GM19468 (cell line): ENCODE results near the gene HLF.

Experiments
- ATAC-seq: cut with Tn5 transposase; IDR thresholded peaks from one replicate; pipeline ENCODE4 v1.9.1; 2021; ENCODE audit warnings: mild to moderate bottlenecking, moderate library complexity, moderate number of reproducible peaks; ENCODE audit not compliant: unreplicated experiment; ENCODE audit errors: extremely low read depth

Gene HLF

GRCh38 chr17:55304171-55304859 is 39.6 kb downstream of the HLF start:
- ATAC-seq, result no peak

DNA sequence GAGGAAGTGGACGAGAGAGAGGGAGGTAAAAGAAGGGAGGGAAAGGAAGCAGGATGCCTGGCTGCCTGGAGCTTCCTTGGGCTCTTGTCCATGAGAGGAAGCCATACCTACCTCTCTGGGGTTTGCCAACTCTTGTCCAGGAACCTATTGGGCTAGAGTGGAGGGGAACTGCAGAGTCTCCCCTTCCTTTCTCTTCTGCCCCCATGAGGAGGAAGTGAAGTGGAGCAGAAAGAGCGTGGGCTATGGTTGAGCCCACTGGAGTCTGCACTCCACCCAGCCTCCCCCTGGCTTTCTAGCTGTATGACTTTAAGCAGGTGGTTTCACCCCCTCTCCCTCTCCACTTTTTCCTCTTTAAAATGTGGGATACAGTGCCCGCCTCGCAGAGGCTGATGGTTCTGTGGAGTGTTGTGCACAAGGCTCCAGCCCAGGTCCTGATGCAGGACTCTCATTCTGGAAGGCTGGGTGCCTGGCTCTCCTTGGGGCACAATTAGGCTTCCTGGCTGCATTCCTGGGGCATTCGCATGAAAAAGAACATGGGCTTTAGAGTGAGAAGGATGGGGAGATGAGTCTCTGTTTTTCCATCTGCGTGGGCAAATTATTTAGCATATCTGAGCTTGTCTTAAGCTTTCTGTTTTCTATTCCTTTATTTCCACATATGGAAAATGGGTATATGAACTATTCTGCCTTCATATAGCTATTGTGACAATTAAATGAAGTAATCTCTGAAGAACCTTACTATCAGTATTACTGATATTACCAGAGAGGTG is 40.7 kb downstream of the HLF start:
- ATAC-seq, result no peak

- no peak for ATAC-seq
Observed at GRCh38 chr17:55307879-55308278, 43.1 kb downstream of the HLF start.

GRCh38 chr17:55308613-55309391 is 44.0 kb downstream of the HLF start:
- no peak for ATAC-seq

DNA sequence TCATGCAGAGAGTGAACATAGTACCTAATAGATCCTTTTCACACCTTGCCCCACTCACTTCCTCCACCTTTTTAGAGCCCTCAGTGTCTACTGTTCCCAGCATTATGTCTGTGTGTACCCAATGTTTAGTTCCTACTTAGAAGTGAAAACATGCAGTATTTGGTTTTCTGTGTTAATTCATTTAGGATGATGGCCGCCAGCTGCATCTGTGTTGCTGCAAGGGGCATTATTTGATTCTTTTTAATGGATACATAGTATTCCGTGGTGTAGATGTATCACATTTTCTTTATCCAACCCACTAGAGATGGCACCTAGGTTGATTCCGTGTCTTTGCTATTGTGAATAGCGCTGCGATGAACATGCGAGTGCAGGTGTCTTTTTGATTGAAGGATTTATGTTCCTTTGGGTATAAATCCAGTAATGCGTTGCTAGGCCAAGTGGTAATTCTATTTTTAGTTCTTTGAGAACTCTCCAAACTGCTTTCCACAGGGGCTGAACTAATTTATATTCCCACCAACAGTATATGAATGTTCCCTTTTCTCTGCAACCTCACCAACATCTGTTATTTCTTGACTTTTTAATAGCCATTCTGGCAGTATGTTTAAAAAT is 47.1 kb downstream of the HLF start:
- ATAC-seq, result no peak

- no peak for ATAC-seq
Observed at GRCh38 chr17:55312852-55313251, 48.1 kb downstream of the HLF start.

- no peak for ATAC-seq
Observed at GRCh38 chr17:55314061-55314783, 49.5 kb downstream of the HLF start.

DNA sequence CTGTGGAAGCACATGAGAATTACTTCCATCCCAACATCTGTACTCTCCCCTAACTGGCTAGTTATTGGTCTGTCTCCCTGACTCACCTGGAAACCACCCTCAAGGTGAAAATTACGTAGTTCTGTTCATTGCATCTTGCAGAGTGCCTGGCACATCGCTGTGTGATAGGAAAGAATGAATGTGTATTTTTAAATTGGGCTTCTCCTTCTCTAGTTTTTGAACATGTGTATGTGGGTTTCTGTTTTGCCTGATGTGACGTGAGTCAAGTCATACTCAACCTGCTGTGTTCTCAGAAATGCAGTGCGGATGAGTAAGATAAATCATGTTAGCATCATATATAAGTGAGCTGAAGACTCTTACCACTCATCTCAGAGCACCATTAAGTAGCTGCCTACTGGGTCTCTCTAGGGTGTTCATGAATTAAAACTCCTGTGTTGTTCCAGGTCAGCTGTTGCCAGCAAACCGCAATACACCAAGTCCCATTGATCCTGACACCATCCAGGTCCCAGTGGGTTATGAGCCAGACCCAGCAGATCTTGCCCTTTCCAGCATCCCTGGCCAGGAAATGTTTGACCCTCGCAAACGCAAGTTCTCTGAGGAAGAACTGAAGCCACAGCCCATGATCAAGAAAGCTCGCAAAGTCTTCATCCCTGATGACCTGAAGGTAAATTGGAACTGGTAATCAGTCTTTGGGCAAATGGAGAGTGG is 50.2 kb downstream of the HLF start:
- no peak for ATAC-seq

DNA sequence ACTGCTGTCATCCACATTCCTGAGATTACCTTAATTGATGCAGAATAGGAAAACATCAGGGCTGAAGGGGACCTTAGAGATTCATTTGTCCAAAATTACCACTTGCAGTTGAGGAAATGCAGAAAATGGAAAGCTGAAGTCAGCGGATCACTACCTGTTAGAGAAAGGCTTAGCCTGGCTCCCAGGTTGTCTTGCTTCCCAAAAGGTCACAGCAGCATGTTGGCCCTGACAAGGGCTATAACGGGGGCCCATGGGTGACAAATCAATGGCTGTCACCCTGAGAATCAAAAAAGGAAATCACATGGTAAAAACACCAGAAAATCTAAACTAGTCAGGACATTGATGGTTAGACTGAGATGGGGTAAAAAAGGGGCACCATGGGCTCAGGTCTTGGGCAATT is 51.7 kb downstream of the HLF start:
- ATAC-seq, result no peak

GRCh38 chr17:55317284-55317683 is 52.5 kb downstream of the HLF start:
- ATAC-seq, result no peak

DNA sequence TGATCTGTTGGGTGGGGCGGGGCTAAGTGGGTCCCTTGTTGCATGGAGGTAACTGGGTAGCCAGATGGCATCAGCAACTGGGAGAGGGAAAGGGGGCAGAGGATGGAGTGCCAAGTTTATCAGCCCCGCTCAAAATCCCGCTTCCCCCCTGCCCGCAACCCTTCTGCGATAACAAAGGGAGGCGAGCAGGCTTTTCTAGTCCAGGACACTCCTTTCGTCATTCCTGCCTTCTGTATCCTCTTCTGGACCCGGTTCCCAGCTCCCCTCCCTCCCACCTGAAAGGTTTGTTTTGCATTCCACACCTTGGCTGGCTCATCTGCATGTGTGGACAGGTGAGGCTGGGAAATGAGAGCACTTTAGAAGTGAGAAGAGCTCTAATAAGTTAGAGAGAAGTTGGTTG is 53.3 kb downstream of the HLF start:
- ATAC-seq, result no peak

- ATAC-seq, result no peak
Observed at GRCh38 chr17:55318715-55319487, 54.1 kb downstream of the HLF start.

DNA sequence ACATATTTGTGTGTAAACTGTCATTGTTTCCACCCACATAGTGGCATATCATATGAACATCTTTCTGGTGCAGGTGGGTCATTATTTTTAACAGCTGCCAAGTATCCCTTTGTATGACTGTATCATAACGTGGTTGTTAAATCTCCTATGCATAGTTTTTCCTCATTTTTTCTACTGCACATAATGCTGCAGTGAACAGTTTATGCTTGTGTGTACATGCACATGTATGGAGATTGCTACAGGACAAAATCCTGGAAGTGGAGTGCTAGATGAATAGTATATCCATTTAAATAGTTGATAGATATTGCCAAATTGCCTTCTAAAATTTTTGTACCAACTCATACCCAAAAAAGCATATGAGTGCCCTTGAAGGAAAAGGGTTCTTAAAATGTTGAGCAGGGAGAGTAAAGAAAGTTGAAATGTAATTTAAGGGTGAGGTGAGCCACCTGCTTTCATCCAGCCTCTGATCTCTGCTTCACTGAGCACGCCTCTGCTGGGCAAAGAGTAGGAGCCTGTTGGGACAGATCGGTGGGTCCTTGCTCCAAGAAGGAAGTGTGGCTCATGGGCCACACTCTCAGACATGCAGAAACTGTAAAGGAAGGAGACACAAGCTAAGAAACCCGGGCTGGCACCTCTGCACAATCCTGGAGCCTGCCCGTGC is 55.3 kb downstream of the HLF start:
- no peak for ATAC-seq

GRCh38 chr17:55320594-55321426 is 56.0 kb downstream of the HLF start:
- ATAC-seq, result no peak

- ATAC-seq, result no peak
Observed at GRCh38 chr17:55321427-55322060, 56.8 kb downstream of the HLF start.

GRCh38 chr17:55322453-55322985 is 57.8 kb downstream of the HLF start:
- ATAC-seq, result no peak
